GM23338 (cell line): ENCODE data around the gene RNF44. TPM values are rescaled to one million over a fixed set of nuclear protein-coding genes. Genes with fewer than 3 reads are reported as not detected.

Experiments used
- ATAC-seq: fragments of 200-7000 bp; cut with Tn5 transposase; 3 replicates; pipeline ENCODE4 v1.9.1; 2020
- DNase-seq: peaks from one replicate; pipeline ENCODE4 v3.0.0-alpha.2; 2015; ENCODE audit warnings: low spot score
- H2AFZ ChIP-seq: fragments of 200-600 bp; sonication (generic); 2 replicates; pipeline ENCODE4 v1.8.0; 2016; ENCODE audit warnings: antibody characterized with exemption, mild to moderate bottlenecking, moderate library complexity
- H3F3A ChIP-seq: fragments of 200-600 bp; sonication (generic); replicated peaks from 2 replicates; pipeline ENCODE4 v1.8.0; 2017; ENCODE audit warnings: antibody characterized with exemption, mixed run types, low read depth
- H3K27ac ChIP-seq: fragments of 200-600 bp; sonication (generic); 2 replicates; pipeline ENCODE4 v1.6.1; 2016; ENCODE audit warnings: low read depth
- H3K27me3 ChIP-seq: fragments of 200-600 bp; sonication (generic); 2 replicates; pipeline ENCODE4 v1.8.0; 2016; ENCODE audit warnings: mild to moderate bottlenecking, mixed run types, moderate library complexity; ENCODE audit not compliant: insufficient read depth
- H3K36me3 ChIP-seq: fragments of 200-600 bp; sonication (generic); 2 replicates; pipeline ENCODE4 v1.8.0; 2016; ENCODE audit warnings: mild to moderate bottlenecking; ENCODE audit not compliant: insufficient read depth
- H3K4me1 ChIP-seq: fragments of 200-600 bp; sonication (generic); 2 replicates; pipeline ENCODE4 v1.8.0; 2016; ENCODE audit warnings: mild to moderate bottlenecking, moderate library complexity; ENCODE audit not compliant: insufficient read depth
- H3K4me2 ChIP-seq: fragments of 200-600 bp; sonication (generic); 2 replicates; pipeline ENCODE4 v1.7.1; 2017; ENCODE audit warnings: mixed run types
- H3K4me3 ChIP-seq: fragments of 200-600 bp; sonication (generic); 2 replicates; pipeline ENCODE4 v1.6.1; 2016; ENCODE audit warnings: mixed run types
- H3K79me2 ChIP-seq: fragments of 200-600 bp; sonication (generic); replicated peaks from 2 replicates; pipeline ENCODE4 v1.8.0; 2017; ENCODE audit warnings: mild to moderate bottlenecking; ENCODE audit not compliant: insufficient read depth
- H3K9me2 ChIP-seq: fragments of 200-600 bp; sonication (generic); 2 replicates; pipeline ENCODE4 v1.8.0; 2017; ENCODE audit not compliant: insufficient read depth
- H4K20me1 ChIP-seq: fragments of 200-600 bp; sonication (generic); replicated peaks from 2 replicates; pipeline ENCODE4 v1.8.0; 2017; ENCODE audit warnings: mild to moderate bottlenecking; ENCODE audit not compliant: insufficient read depth
- H3K27ac Mint-ChIP-seq: 2 replicates; pipeline ENCODE4 v1.8.0; 2020; ENCODE audit warnings: inconsistent platforms, mild to moderate bottlenecking, moderate library complexity, mixed read lengths
- H3K27me3 Mint-ChIP-seq: 3 replicates; pipeline ENCODE4 v1.8.0; 2022; ENCODE audit warnings: low read depth, mild to moderate bottlenecking, moderate library complexity, mixed read lengths, inconsistent platforms; ENCODE audit not compliant: insufficient read depth, poor library complexity
- H3K36me3 Mint-ChIP-seq: 3 replicates; pipeline ENCODE4 v1.8.0; 2021; ENCODE audit warnings: low read depth, mild to moderate bottlenecking, inconsistent platforms, moderate library complexity, mixed read lengths
- H3K4me1 Mint-ChIP-seq: 3 replicates; pipeline ENCODE4 v1.8.0; 2020; ENCODE audit warnings: mild to moderate bottlenecking, inconsistent platforms, mixed read lengths
- H3K4me3 Mint-ChIP-seq: 3 replicates; pipeline ENCODE4 v1.8.0; 2021; ENCODE audit warnings: moderate library complexity, mild to moderate bottlenecking, inconsistent platforms, mixed read lengths
- H3K9me3 Mint-ChIP-seq: 3 replicates; pipeline ENCODE4 v1.8.0; 2020; ENCODE audit warnings: moderate library complexity, mild to moderate bottlenecking, inconsistent platforms, mixed read lengths
- CTCF ChIP-seq, 2 experiments: fragments of 200-600 bp in 1 of 2; sonication (generic) in 1 of 2; conservative IDR thresholded peaks; 2 replicates each; pipeline versions ENCODE4 v1.5.1 to v1.6.1; 2016 to 2017; ENCODE audit warnings: antibody characterized with exemption in 2 of 2, low read depth in 2 of 2, mild to moderate bottlenecking in 2 of 2, moderate library complexity in 1 of 2
- NANOG ChIP-seq: IDR thresholded peaks from 2 replicates; pipeline ENCODE4 v1.6.1; 2016; ENCODE audit warnings: antibody characterized with exemption, borderline replicate concordance
- POLR2AphosphoS5 ChIP-seq: IDR thresholded peaks from 2 replicates; pipeline ENCODE4 v1.6.1; 2016; ENCODE audit warnings: antibody characterized with exemption, low read depth
- REST ChIP-seq: IDR thresholded peaks from one replicate; pipeline ENCODE4 v1.6.1; 2018; ENCODE audit warnings: antibody characterized with exemption; ENCODE audit not compliant: unreplicated experiment
- STAT1 ChIP-seq: IDR thresholded peaks from one replicate; pipeline ENCODE4 v1.6.1; 2016; ENCODE audit warnings: antibody characterized with exemption; ENCODE audit not compliant: unreplicated experiment
- ZNF114 ChIP-seq: fragments of 250-450 bp; sonication (Bioruptor Pico); IDR thresholded peaks from 2 replicates; pipeline ENCODE4 v1.5.0; 2020; ENCODE audit warnings: mild to moderate bottlenecking, moderate library complexity
- ZNF331 ChIP-seq: fragments of 250-450 bp; sonication (Bioruptor Pico); IDR thresholded peaks from 2 replicates; pipeline ENCODE4 v1.5.0; 2020; ENCODE audit warnings: low read depth, mild to moderate bottlenecking, moderate library complexity
- ZNF462 ChIP-seq: fragments of 250-450 bp; sonication (Bioruptor Pico); IDR thresholded peaks from 2 replicates; pipeline ENCODE4 v1.5.0; 2020; ENCODE audit warnings: mild to moderate bottlenecking, moderate library complexity
- polyA plus RNA-seq: library from polyadenylated mRNA; unstranded; fragments of >200 nt; fragmentation: Nextera tagmentation; extraction: Ambion mirVana; gene quantifications from 2 replicates; pipeline ENCODE4 v1.2.1, GENCODE V29; 2016
- total RNA-seq: library from RNA; depleted of rRNA; stranded (reverse); fragments of >200 nt; shearing (Covaris generic); gene quantifications from 2 replicates; pipeline ENCODE4 v1.2.3, GENCODE V29; 2014

RNF44 gene
- total and polyA plus RNA-seq, 2 experiments from 2014 or later: 56.7 to 104 TPM

- TF ChIP-seq REST: no peak
- TF ChIP-seq ZNF462 (CRISPR knock-in tag): no peak
- TF ChIP-seq NANOG: no peak
- TF ChIP-seq POLR2AphosphoS5: no peak
Measured at GRCh38 chr5:176513788-176514187, 23.4 kb downstream of the RNF44 start (continued).

- no peak overlapping the region for H3K27ac Mint-ChIP-seq
- H3K27me3 Mint-ChIP-seq: peaks cover 4% of the 10 kb centered on the region
- TF ChIP-seq ZNF114 (CRISPR knock-in tag): no peak
- TF ChIP-seq REST: no peak
- no peak for TF ChIP-seq NANOG
- TF ChIP-seq CTCF (conservative IDR thresholded peaks at IDR 0.05; ENCODE audit: low read depth in 2 of 2): no peak
- TF ChIP-seq ZNF331: no peak
- TF ChIP-seq POLR2AphosphoS5: no peak
- no peak for TF ChIP-seq STAT1
Measured at GRCh38 chr5:176508603-176509002, 28.6 kb downstream of the RNF44 start.

More at GRCh38 chr5:176508603-176509002, 28.6 kb downstream of the RNF44 start:
- peaks cover 45% of the 10 kb centered on the region for H3K36me3 Mint-ChIP-seq
- H3K79me2 ChIP-seq: no peaks in the 10 kb centered on the region
- ATAC-seq (no peak), DNase-seq (no peak)
- H3K36me3 ChIP-seq: peaks cover 11% of the 10 kb centered on the region
- H3K4me3 Mint-ChIP-seq: no peak overlapping the region
- no peaks in the 10 kb centered on the region for H3F3A ChIP-seq
- H3K4me1 Mint-ChIP-seq: no peaks in the 10 kb centered on the region; the same call in 2 of the 3 replicates
- H3K4me1 ChIP-seq: no peaks in the 10 kb centered on the region
- no peaks in the 10 kb centered on the region for H3K9me3 Mint-ChIP-seq
- no peak overlapping the region for H2AFZ ChIP-seq
- H4K20me1 ChIP-seq: 0 out of 2 replicates have a peak, but pooled peaks cover 11% of the 10 kb centered on the region
- H3K27ac ChIP-seq: no peak overlapping the region
- no peaks in the 10 kb centered on the region for H3K27me3 ChIP-seq
- H3K9me2 ChIP-seq: no peaks in the 10 kb centered on the region
- no peak overlapping the region for H3K4me2 ChIP-seq
- H3K4me3 ChIP-seq: no peak overlapping the region
